Measurements from ENCODE around the gene KIF22.
A peak's percentile ranks its signal among the peaks of the same experiment; 100 is the strongest.
"Not testable (repeated sequence)": the region's sequence is repeated elsewhere in the genome, so short reads cannot be mapped to it uniquely, and the experiment has no call there.

Gene KIF22

GRCh38 chr16:29815793-29816693 lies 25.5 kb downstream of the KIF22 start, which contains the start of gene PAGR1:
Gene PAGR1 (plus strand): TSS chr16:29816152. CDS start chr16:29816526, 374 bp downstream.
- peak; percentile 97 to 99 for DNase-seq

GRCh38 chr16:29816694-29817441 lies 26.3 kb downstream of the KIF22 start:
- no peak for DNase-seq

GRCh38 chr16:29818082-29818481 lies 27.5 kb downstream of the KIF22 start:
- no peak for DNase-seq

GRCh38 chr16:29819506-29819905 lies 29.0 kb downstream of the KIF22 start:
- DNase-seq: no peak

GRCh38 chr16:29820271-29820701 lies 29.7 kb downstream of the KIF22 start, which contains the start of gene MVP:
Gene MVP (plus strand): TSS chr16:29820462. CDS start chr16:29830550, 10,088 bp downstream.
- peak in 1 of 2 donors; percentile 42 for DNase-seq

- no peak for DNase-seq
Measured at GRCh38 chr16:29820730-29821642, 30.4 kb downstream of the KIF22 start.

- no peak for DNase-seq
Measured at GRCh38 chr16:29821643-29822115, 31.1 kb downstream of the KIF22 start.

- no peak for DNase-seq
Measured at GRCh38 chr16:29824589-29825144, 34.1 kb downstream of the KIF22 start.

- DNase-seq: no peak
Measured at GRCh38 chr16:29825145-29826044, 34.8 kb downstream of the KIF22 start.

- no peak for DNase-seq
Measured at GRCh38 chr16:29826342-29826695, 35.8 kb downstream of the KIF22 start.

GRCh38 chr16:29830774-29831173 lies 40.2 kb downstream of the KIF22 start:
- no peak for DNase-seq

- no peak for DNase-seq
Measured at GRCh38 chr16:29831490-29831889, 40.9 kb downstream of the KIF22 start.

GRCh38 chr16:29833219-29833618 lies 42.7 kb downstream of the KIF22 start:
- not testable (repeated sequence) for DNase-seq

GRCh38 chr16:29834079-29834478 lies 43.5 kb downstream of the KIF22 start:
- no peak for DNase-seq

GRCh38 chr16:29835926-29836325 lies 45.4 kb downstream of the KIF22 start:
- DNase-seq: no peak

- DNase-seq: no peak
Measured at GRCh38 chr16:29836623-29837022, 46.1 kb downstream of the KIF22 start.

GRCh38 chr16:29837841-29838240 lies 47.3 kb downstream of the KIF22 start:
- DNase-seq: no peak

GRCh38 chr16:29839822-29840221 lies 49.3 kb downstream of the KIF22 start:
- no peak for DNase-seq

- DNase-seq: no peak
Measured at GRCh38 chr16:29840240-29840639, 49.7 kb downstream of the KIF22 start.

GRCh38 chr16:29841631-29842030 lies 51.1 kb downstream of the KIF22 start:
- no peak for DNase-seq

- no peak for DNase-seq
Measured at GRCh38 chr16:29842732-29843346, 52.3 kb downstream of the KIF22 start.

Data from bone marrow (tissue), 2 donors.